IMR-90 (cell line): ENCODE data around the gene TNRC18. TPM values are rescaled to one million over a fixed set of nuclear protein-coding genes. Genes with fewer than 3 reads are reported as not detected.

ENCODE experiments used
- ATAC-seq: fragments of 200-7000 bp; cut with Tn5 transposase; 2 replicates; pipeline ENCODE4 v1.9.1; 2020; ENCODE audit warnings: low read depth, mild to moderate bottlenecking, moderate library complexity
- BruUV-seq: library from RNA; stranded (reverse); fragments of 400-500 nt; replicated peaks from 2 replicates; lab custom pipeline; 2021; lab: Mats Ljungman, UMichigan
- CTCF ChIA-PET: fragments of 300-600 bp; formaldehyde crosslinking; extraction: SDS; loops from one replicate; lab custom pipeline; 2021; ENCODE audit warnings: antibody characterized with exemption; lab: Yijun Ruan, JAX
- POLR2A ChIA-PET: fragments of 300-600 bp; sonication (Branson Sonifier 250); formaldehyde crosslinking; loops from one replicate; lab custom pipeline; 2022; ENCODE audit warnings: antibody characterized with exemption; ENCODE audit not compliant: unreplicated experiment; lab: Charles Lee
- DNase-seq: peaks from one replicate; pipeline ENCODE4 v3.0.0; 2013
- H2AFZ ChIP-seq: replicated peaks from 2 replicates; pipeline ENCODE3; 2013; ENCODE audit warnings: low read length, mild to moderate bottlenecking; ENCODE audit not compliant: poor library complexity
- H2AK5ac ChIP-seq: 2 replicates; pipeline ENCODE4 v1.6.1; 2013; ENCODE audit warnings: low read depth, low read length, inconsistent platforms
- H2AK9ac ChIP-seq: replicated peaks from 2 replicates; pipeline ENCODE3; 2013; ENCODE audit warnings: mild to moderate bottlenecking, low read depth, low read length, moderate library complexity; ENCODE audit not compliant: poor library complexity
- H2BK120ac ChIP-seq: 2 replicates; pipeline ENCODE4 v1.6.1; 2013; ENCODE audit warnings: low read depth, low read length, inconsistent platforms
- H2BK15ac ChIP-seq: 3 replicates; pipeline ENCODE4 v1.6.1; 2013; ENCODE audit warnings: low read depth, low read length, inconsistent platforms
- H2BK20ac ChIP-seq: 2 replicates; pipeline ENCODE4 v1.6.1; 2013; ENCODE audit warnings: low read depth, mild to moderate bottlenecking, inconsistent platforms, low read length, moderate library complexity
- H2BK5ac ChIP-seq: 2 replicates; pipeline ENCODE4 v1.6.1; 2013; ENCODE audit warnings: mild to moderate bottlenecking, low read depth, low read length, inconsistent platforms; ENCODE audit not compliant: poor library complexity, severe bottlenecking
- H3K14ac ChIP-seq: replicated peaks from 2 replicates; pipeline ENCODE4 v1.6.1; 2013; ENCODE audit warnings: low read depth, low read length, inconsistent platforms
- H3K18ac ChIP-seq: 2 replicates; pipeline ENCODE4 v1.6.1; 2013; ENCODE audit warnings: low read depth, low read length, control low read depth
- H3K23ac ChIP-seq: 2 replicates; pipeline ENCODE4 v1.6.1; 2013; ENCODE audit warnings: low read depth, low read length, inconsistent platforms
- H3K27ac ChIP-seq: 2 replicates; pipeline ENCODE4 v1.5.1; 2013; ENCODE audit warnings: mild to moderate bottlenecking, control low read depth, low read length; ENCODE audit not compliant: insufficient read depth
- H3K27me3 ChIP-seq: 2 replicates; pipeline ENCODE4 v1.6.1; 2013; ENCODE audit warnings: low read length; ENCODE audit not compliant: control insufficient read depth, insufficient read depth
- H3K36me3 ChIP-seq: 2 replicates; pipeline ENCODE4 v1.6.1; 2013; ENCODE audit warnings: low read length, mixed read lengths; ENCODE audit not compliant: control insufficient read depth, insufficient read depth
- H3K4ac ChIP-seq: 2 replicates; pipeline ENCODE4 v1.6.1; 2013; ENCODE audit warnings: low read depth, low read length, inconsistent platforms
- H3K4me1 ChIP-seq: 2 replicates; pipeline ENCODE4 v1.6.1; 2013; ENCODE audit warnings: low read length, mixed read lengths; ENCODE audit not compliant: control insufficient read depth, insufficient read depth
- H3K4me2 ChIP-seq: 2 replicates; pipeline ENCODE4 v1.6.1; 2013; ENCODE audit warnings: low read depth, mild to moderate bottlenecking, control low read depth, low read length, moderate library complexity
- H3K4me3 ChIP-seq: 2 replicates; pipeline ENCODE4 v1.5.1; 2013; ENCODE audit warnings: low read depth, mild to moderate bottlenecking, control low read depth, low read length, moderate library complexity; ENCODE audit not compliant: insufficient read depth
- H3K56ac ChIP-seq: 2 replicates; pipeline ENCODE4 v1.6.1; 2013; ENCODE audit warnings: low read length, inconsistent platforms; ENCODE audit not compliant: insufficient read depth; ENCODE audit errors: extremely low read depth
- H3K79me1 ChIP-seq, 2 experiments: 2 replicates each; pipeline ENCODE4 v1.6.1; 2013; ENCODE audit warnings: low read length in 2 of 2, inconsistent platforms in 1 of 2, low read depth in 1 of 2
- H3K9ac ChIP-seq: 2 replicates; pipeline ENCODE4 v1.6.1; 2013; ENCODE audit warnings: low read depth, low read length, control low read depth
- H3K9me1 ChIP-seq: 2 replicates; pipeline ENCODE4 v1.6.1; 2013; ENCODE audit warnings: low read length, inconsistent platforms; ENCODE audit not compliant: insufficient read depth
- H3K9me3 ChIP-seq: 2 replicates; pipeline ENCODE4 v1.6.1; 2013; ENCODE audit warnings: low read length; ENCODE audit not compliant: control insufficient read depth, insufficient read depth
- H4K20me1 ChIP-seq: 2 replicates; pipeline ENCODE4 v1.6.1; 2013; ENCODE audit warnings: low read length, inconsistent platforms; ENCODE audit not compliant: insufficient read depth
- H4K5ac ChIP-seq: 2 replicates; pipeline ENCODE4 v1.6.1; 2013; ENCODE audit warnings: mild to moderate bottlenecking, low read depth, low read length, control low read depth
- H4K8ac ChIP-seq, 2 experiments: 2 replicates each; pipeline ENCODE4 v1.6.1; 2013; ENCODE audit warnings: low read depth in 2 of 2, low read length in 2 of 2, control low read depth in 1 of 2, inconsistent platforms in 1 of 2
- H4K91ac ChIP-seq: 2 replicates; pipeline ENCODE4 v1.6.1; 2013; ENCODE audit warnings: low read depth, low read length, inconsistent platforms; ENCODE audit not compliant: insufficient read depth
- CEBPB ChIP-seq: IDR thresholded peaks from 2 replicates; pipeline ENCODE4 v1.6.1; 2012; ENCODE audit warnings: low read depth, low read length, improper control_type of control experiment
- CHD1 ChIP-seq: IDR thresholded peaks from 2 replicates; pipeline ENCODE4 v1.6.1; 2012; ENCODE audit warnings: low read depth, low read length, improper control_type of control experiment
- CTCF ChIP-seq: conservative IDR thresholded peaks from 2 replicates; pipeline ENCODE4 v1.5.1; 2012; ENCODE audit warnings: mild to moderate bottlenecking, low read depth, low read length, improper control_type of control experiment
- FOS ChIP-seq: fragments of 150-350 bp; IDR thresholded peaks from 2 replicates; pipeline ENCODE4 v1.6.1; 2016; ENCODE audit warnings: low read depth, low read length
- MAFK ChIP-seq: IDR thresholded peaks from 2 replicates; pipeline ENCODE4 v1.6.1; 2012; ENCODE audit warnings: low read depth, low read length, improper control_type of control experiment
- MAZ ChIP-seq: IDR thresholded peaks from 2 replicates; pipeline ENCODE4 v1.6.1; 2012; ENCODE audit warnings: low read depth, mild to moderate bottlenecking, low read length, improper control_type of control experiment, moderate library complexity, borderline replicate concordance
- NFE2L2 ChIP-seq: fragments of 150-350 bp; IDR thresholded peaks from 2 replicates; pipeline ENCODE4 v1.6.1; 2016; ENCODE audit warnings: low read depth, mild to moderate bottlenecking, low read length
- POLR2A ChIP-seq: IDR thresholded peaks from 2 replicates; pipeline ENCODE4 v1.6.1; 2012; ENCODE audit warnings: mild to moderate bottlenecking, low read depth, low read length
- RAD21 ChIP-seq: IDR thresholded peaks from 2 replicates; pipeline ENCODE4 v1.6.1; 2012; ENCODE audit warnings: low read length, improper control_type of control experiment
- RCOR1 ChIP-seq: IDR thresholded peaks from 2 replicates; pipeline ENCODE4 v1.6.1; 2012; ENCODE audit warnings: mild to moderate bottlenecking, low read length, improper control_type of control experiment; ENCODE audit not compliant: insufficient replicate concordance
- RFX5 ChIP-seq: IDR thresholded peaks from 2 replicates; pipeline ENCODE4 v1.8.0; 2012; ENCODE audit warnings: low read depth, mild to moderate bottlenecking, low read length, moderate library complexity
- USF2 ChIP-seq: fragments of 150-350 bp; IDR thresholded peaks from 2 replicates; pipeline ENCODE4 v1.6.1; 2017; ENCODE audit warnings: mild to moderate bottlenecking, antibody characterized with exemption, low read length, low read depth
- WGBS, 2 experiments: methylation state at CpG; one replicate each; pipeline versions ENCODE4 v1.1.5 to v1.1.7; 2013; ENCODE audit warnings: missing lambda C conversion rate in 2 of 2; ENCODE audit not compliant: insufficient read length in 1 of 2; ENCODE audit errors: extremely low coverage in 2 of 2; 5-methylcytosine and 5-hydroxymethylcytosine counted together
- dilution Hi-C: fragments of 300-500 bp; cut with HindIII; formaldehyde crosslinking; loops from one replicate; pipeline ENCODE4 v1.14.3; 2018; ENCODE audit warnings: low sequenced_read_pairs; ENCODE audit not compliant: unreplicated experiment
- in situ Hi-C: fragments of 300-500 bp; cut with MboI; formaldehyde crosslinking; loops from 3 replicates; pipeline ENCODE4 v1.14.3; 2019; ENCODE audit warnings: low sequenced_read_pairs, inconsistent platforms, mixed read lengths
- intact Hi-C: fragments of 100-400 bp; cut with micrococcal nuclease; formaldehyde crosslinking; loops from 2 replicates; pipeline ENCODE4 v1.10.0; 2022
- polyA plus RNA-seq, 3 experiments: library from polyadenylated mRNA; depleted of rRNA; stranded (reverse); fragments of >200 nt; gene quantifications; 2 replicates each; pipeline ENCODE4 v1.2.3, GENCODE V29; 2012; ENCODE audit warnings: low replicate concordance in 1 of 3
- total RNA-seq: library from RNA; depleted of rRNA; stranded (reverse); fragments of >200 nt; gene quantifications from 2 replicates; pipeline ENCODE4 v1.2.3, GENCODE V29; 2012

The TNRC18 gene
- total and polyA plus RNA-seq, 2 of the 4 experiments (the other 2 are of a cell fraction), result 4.7 to 29.6 TPM

GRCh38 chr7:5383314-5384098 is 40.1 kb downstream of the TNRC18 start (continued):
- no peak for TF ChIP-seq FOS

GRCh38 chr7:5382281-5382892 is 41.2 kb downstream of the TNRC18 start:
- ChIA-PET POLR2A (no interaction called here), CTCF (no interaction called here)
- Histone ChIP-seq H2BK5ac (no peak overlapping the region), H3K4me3 (no peak overlapping the region), H3K18ac (no peak overlapping the region), H3K9ac (no peak overlapping the region), H3K4ac (no peak overlapping the region), H3K23ac (no peak overlapping the region), H2AFZ (no peak overlapping the region), H3K27me3 (no peaks in the 10 kb centered on the region), H3K56ac (no peak overlapping the region), H3K36me3 (peaks cover 27% of the 10 kb centered on the region), H2BK20ac (no peak overlapping the region), H3K14ac (no peak overlapping the region; the same call in 1 of the 2 replicates), H3K9me3 (no peaks in the 10 kb centered on the region), H3K27ac (no peak overlapping the region), H2BK15ac (no peak overlapping the region), H2AK5ac (no peak overlapping the region), H2BK120ac (no peak overlapping the region), H4K8ac (no peak overlapping the region), H3K4me1 (peaks cover 14% of the 10 kb centered on the region), H3K9me1 (peaks cover 13% of the 10 kb centered on the region), H3K4me2 (peak overlapping the region; percentile 23; the same call in 1 of the 2 replicates), H2AK9ac (peak overlapping the region; percentile 72), H3K79me1 (peaks cover 4 to 67% of the 10 kb centered on the region in 2 experiments), H4K20me1 (peaks cover 89% of the 10 kb centered on the region), H4K91ac (no peak overlapping the region), H4K5ac (no peak overlapping the region)
- TF ChIP-seq CEBPB (no peak), MAZ (no peak), MAFK (no peak), CHD1 (no peak), RAD21 (no peak), USF2 (no peak), RCOR1 (no peak), RFX5 (no peak), NFE2L2 (no peak), POLR2A (no peak), FOS (no peak), CTCF (no peak)
- 31% methylated on average over 3 of the region's 20 CpGs; no CpG with 5 or more reads in 1 of the 2 experiments for WGBS, 2 experiments
- BruUV-seq, result no TSS peak
- intact Hi-C loops (no loop called here), in situ Hi-C loops (no loop called here), dilution Hi-C loops (no loop called here)
- DNase-seq, result peak; percentile 15
- peak; percentile 50 for ATAC-seq
